Thyroid gland (tissue), 4 donors: ENCODE measurements around the gene POU2F3.

Experiments
- CTCF ChIP-seq, 6 experiments: fragments of 200-600 bp in 3 of 6; fragments of 450-650 bp in 3 of 6; sonication (generic) in 3 of 6; IDR thresholded peaks; one replicate each; pipeline ENCODE4 v1.5.1; 2016 to 2019; ENCODE audit warnings: antibody characterized with exemption in 6 of 6, mild to moderate bottlenecking in 2 of 6, inconsistent platforms in 1 of 6, moderate library complexity in 1 of 6
- POLR2A ChIP-seq, 2 donors: fragments of 450-650 bp; IDR thresholded peaks; one replicate each; pipeline ENCODE4 v1.6.1; 2017; ENCODE audit warnings: antibody characterized with exemption in 2 of 2, mild to moderate bottlenecking in 2 of 2, moderate library complexity in 1 of 2

GRCh38 chr11:120228794-120229384, 11.1 kb upstream of the POU2F3 start:
- TF ChIP-seq CTCF (IDR thresholded peaks at IDR 0.05): no peak
- no peak for TF ChIP-seq POLR2A (IDR thresholded peaks at IDR 0.05)
